Sigmoid colon (tissue), 4 donors: Measurements from ENCODE around the gene DLX1.

Source experiments
- POLR2A ChIP-seq, 2 donors: fragments of 450-650 bp; IDR thresholded peaks; one replicate each; pipeline ENCODE4 v1.6.1; 2016; ENCODE audit warnings: antibody characterized with exemption in 2 of 2, mild to moderate bottlenecking in 2 of 2, moderate library complexity in 2 of 2
- POLR2AphosphoS5 ChIP-seq, 4 donors: sonication (generic); formaldehyde crosslinking; IDR thresholded peaks; one replicate each; pipeline ENCODE4 v1.6.1; 2017; ENCODE audit warnings: antibody characterized with exemption in 4 of 4
- TF ChIP-seq, protein P1 (sequence below), 4 experiments: fragments of 450-650 bp in 3 of 4; fragments of 200-600 bp in 1 of 4; IDR thresholded peaks; one replicate each; pipeline ENCODE4 v1.5.1; 2016 to 2019; ENCODE audit warnings: antibody characterized with exemption in 4 of 4, mild to moderate bottlenecking in 3 of 4, moderate library complexity in 2 of 4

DNA sequence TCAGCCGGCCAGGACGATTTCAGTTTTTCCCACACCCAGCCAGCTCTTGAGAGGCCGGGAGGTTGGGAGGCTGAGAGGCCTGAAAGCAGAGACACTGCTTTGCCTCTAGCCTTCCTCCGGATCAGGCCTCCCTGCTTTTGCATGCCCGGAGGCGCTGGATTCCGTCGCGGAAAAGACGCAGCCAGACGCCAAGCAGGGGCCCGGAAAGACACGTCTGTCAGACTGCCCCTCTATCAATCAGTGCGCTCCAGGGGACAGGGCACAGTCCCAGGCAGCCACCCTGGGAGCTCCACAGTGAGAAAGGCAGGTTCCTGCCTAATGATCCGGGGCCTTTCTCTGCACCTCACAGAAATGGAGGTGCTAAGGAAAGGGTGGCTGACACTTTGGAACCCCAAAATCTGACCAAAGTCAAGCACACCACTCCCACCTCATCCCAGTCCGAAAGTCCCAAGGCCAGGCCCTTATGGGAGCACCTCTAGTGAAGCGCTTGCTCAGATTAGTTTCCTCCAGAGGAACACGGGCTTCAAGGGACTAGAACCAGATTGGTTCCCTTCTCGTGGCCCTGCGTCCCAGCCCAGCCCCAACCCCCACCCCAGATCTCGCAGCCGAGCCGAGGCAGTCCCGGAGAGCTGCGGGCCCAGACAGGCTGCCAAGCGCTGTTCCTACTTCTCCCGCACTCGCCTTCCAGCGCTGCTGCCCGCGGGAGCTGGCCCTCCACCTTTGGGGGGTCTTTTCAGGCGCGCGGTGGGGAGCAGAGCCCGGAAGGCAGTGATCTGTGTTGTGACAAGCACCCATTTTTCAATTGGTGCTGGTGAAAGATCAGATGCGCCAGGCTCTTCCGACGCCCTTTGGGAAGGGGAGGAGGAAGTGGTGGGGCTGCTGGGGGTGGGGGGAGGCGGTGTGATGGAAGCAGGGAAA lies 5.0 kb downstream of the DLX1 start:
- TF ChIP-seq POLR2AphosphoS5 (IDR thresholded peaks at IDR 0.05) (no peak), POLR2A (IDR thresholded peaks at IDR 0.05) (no peak)
- TF ChIP-seq, protein P1, sequence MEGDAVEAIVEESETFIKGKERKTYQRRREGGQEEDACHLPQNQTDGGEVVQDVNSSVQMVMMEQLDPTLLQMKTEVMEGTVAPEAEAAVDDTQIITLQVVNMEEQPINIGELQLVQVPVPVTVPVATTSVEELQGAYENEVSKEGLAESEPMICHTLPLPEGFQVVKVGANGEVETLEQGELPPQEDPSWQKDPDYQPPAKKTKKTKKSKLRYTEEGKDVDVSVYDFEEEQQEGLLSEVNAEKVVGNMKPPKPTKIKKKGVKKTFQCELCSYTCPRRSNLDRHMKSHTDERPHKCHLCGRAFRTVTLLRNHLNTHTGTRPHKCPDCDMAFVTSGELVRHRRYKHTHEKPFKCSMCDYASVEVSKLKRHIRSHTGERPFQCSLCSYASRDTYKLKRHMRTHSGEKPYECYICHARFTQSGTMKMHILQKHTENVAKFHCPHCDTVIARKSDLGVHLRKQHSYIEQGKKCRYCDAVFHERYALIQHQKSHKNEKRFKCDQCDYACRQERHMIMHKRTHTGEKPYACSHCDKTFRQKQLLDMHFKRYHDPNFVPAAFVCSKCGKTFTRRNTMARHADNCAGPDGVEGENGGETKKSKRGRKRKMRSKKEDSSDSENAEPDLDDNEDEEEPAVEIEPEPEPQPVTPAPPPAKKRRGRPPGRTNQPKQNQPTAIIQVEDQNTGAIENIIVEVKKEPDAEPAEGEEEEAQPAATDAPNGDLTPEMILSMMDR (IDR thresholded peaks at IDR 0.05): no peak
